Testis (tissue), 3 donors: ENCODE data around the gene OLFML1. TPM values are rescaled to one million over a fixed set of nuclear protein-coding genes. Genes with fewer than 3 reads are reported as not detected.

Source experiments
- DNase-seq: peaks from one replicate; pipeline ENCODE4 v3.0.0-alpha.2; 2019
- H3K27ac ChIP-seq, 2 donors: fragments of 200-600 bp; sonication (generic); one replicate each; pipeline ENCODE4 v1.5.1; 2019
- H3K27me3 ChIP-seq: fragments of 200-600 bp; sonication (generic); one replicate; pipeline ENCODE4 v1.5.1; 2019
- H3K36me3 ChIP-seq: fragments of 200-600 bp; sonication (generic); one replicate; pipeline ENCODE4 v1.5.1; 2017; ENCODE audit warnings: low read depth; ENCODE audit errors: missing control alignments
- H3K4me1 ChIP-seq: fragments of 200-600 bp; sonication (generic); one replicate; pipeline ENCODE4 v1.5.1; 2019
- H3K4me3 ChIP-seq, 2 donors: fragments of 200-600 bp; sonication (generic); one replicate each; pipeline ENCODE4 v1.5.1; 2017 to 2019
- H3K9me3 ChIP-seq: fragments of 200-600 bp; sonication (generic); one replicate; pipeline ENCODE4 v1.5.1; 2017
- POLR2A ChIP-seq: fragments of 450-650 bp; IDR thresholded peaks from one replicate; pipeline ENCODE4 v1.6.1; 2017; ENCODE audit warnings: antibody characterized with exemption, mild to moderate bottlenecking, moderate library complexity
- WGBS, 2 donors: methylation state at CpG; one replicate each; pipeline ENCODE4 v1.1.5; 2018; 5-methylcytosine and 5-hydroxymethylcytosine counted together
- intact Hi-C: fragments of 100-400 bp; cut with DNase I; formaldehyde crosslinking; loops from one replicate; pipeline ENCODE4 v1.15.1; 2023; ENCODE audit warnings: low total_unique reads
- polyA plus RNA-seq: library from polyadenylated mRNA; stranded (reverse); fragments of 350-450 nt; fragmentation: Illumina TruSeq; extraction: RNeasy Lipid Tissue Mini Kit (QIAGEN cat#74804); gene quantifications from one replicate; pipeline ENCODE4 v1.2.3, GENCODE V29; 2014; ENCODE audit warnings: low read depth, low replicate concordance; ENCODE audit not compliant: insufficient read depth
- total RNA-seq, 2 donors: library from RNA; depleted of rRNA; stranded (reverse); fragments of >200 nt; gene quantifications; one replicate each; pipeline ENCODE4 v1.2.3, GENCODE V29; 2016
- TF ChIP-seq, protein P1 (sequence below), 3 experiments: fragments of 450-650 bp in 2 of 3; fragments of 200-600 bp in 1 of 3; sonication (generic) in 1 of 3; IDR thresholded peaks; one replicate each; pipeline ENCODE4 v1.5.1; 2016 to 2019; ENCODE audit warnings: antibody characterized with exemption in 3 of 3, mild to moderate bottlenecking in 2 of 3, moderate library complexity in 1 of 3

The OLFML1 gene
- total and polyA plus RNA-seq, 3 donors from 2014 or later, result 2.9 to 15.3 (median 3.0) TPM

DNA sequence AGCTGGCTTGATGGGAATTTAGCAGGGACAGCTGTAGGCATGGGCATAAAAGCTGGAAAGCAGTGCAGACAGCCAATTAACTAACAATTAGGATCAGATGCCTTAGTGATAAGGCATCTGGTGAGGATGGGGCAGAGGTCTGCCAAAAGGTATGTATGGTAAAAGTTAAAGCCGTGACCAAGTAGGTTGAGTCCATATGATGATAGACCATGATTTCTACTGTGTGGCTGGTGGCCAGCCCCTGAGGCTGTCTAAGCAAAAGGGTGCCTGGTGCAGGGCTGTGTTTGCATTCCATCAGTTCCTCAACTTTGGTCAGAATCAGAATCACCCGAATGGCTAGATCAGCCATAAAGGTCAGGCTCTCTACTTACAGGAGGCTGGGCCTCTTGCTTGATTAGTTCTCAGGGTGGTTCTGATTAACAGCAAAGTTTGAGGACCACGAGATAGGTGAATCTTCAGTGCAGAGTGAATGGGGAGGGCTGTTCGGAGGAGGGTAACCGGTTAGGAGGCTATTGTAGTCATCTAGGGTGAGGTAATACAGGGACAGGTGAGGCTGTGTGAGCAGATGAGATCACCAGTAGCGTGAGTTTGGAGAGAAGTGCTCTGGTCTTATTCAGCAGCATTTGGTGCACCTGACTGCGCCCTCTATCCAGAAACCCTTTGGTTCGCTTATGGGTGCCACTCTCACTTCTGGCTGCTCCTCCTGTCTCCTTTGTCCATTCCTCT lies 55.7 kb downstream of the OLFML1 start:
- Histone ChIP-seq H3K4me3 (no peak overlapping the region), H3K4me1 (peaks cover 3% of the 10 kb centered on the region), H3K27me3 (no peaks in the 10 kb centered on the region), H3K27ac (no peak overlapping the region), H3K36me3 (no peaks in the 10 kb centered on the region), H3K9me3 (no peaks in the 10 kb centered on the region)
- TF ChIP-seq, protein P1, sequence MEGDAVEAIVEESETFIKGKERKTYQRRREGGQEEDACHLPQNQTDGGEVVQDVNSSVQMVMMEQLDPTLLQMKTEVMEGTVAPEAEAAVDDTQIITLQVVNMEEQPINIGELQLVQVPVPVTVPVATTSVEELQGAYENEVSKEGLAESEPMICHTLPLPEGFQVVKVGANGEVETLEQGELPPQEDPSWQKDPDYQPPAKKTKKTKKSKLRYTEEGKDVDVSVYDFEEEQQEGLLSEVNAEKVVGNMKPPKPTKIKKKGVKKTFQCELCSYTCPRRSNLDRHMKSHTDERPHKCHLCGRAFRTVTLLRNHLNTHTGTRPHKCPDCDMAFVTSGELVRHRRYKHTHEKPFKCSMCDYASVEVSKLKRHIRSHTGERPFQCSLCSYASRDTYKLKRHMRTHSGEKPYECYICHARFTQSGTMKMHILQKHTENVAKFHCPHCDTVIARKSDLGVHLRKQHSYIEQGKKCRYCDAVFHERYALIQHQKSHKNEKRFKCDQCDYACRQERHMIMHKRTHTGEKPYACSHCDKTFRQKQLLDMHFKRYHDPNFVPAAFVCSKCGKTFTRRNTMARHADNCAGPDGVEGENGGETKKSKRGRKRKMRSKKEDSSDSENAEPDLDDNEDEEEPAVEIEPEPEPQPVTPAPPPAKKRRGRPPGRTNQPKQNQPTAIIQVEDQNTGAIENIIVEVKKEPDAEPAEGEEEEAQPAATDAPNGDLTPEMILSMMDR (IDR thresholded peaks at IDR 0.05), result no peak
- TF ChIP-seq POLR2A, result no peak
- 89 to 95% methylated on average over 8 of the region's 8 CpGs for WGBS, 2 donors
- no peak for DNase-seq
- intact Hi-C loops, result no loop called here

DNA sequence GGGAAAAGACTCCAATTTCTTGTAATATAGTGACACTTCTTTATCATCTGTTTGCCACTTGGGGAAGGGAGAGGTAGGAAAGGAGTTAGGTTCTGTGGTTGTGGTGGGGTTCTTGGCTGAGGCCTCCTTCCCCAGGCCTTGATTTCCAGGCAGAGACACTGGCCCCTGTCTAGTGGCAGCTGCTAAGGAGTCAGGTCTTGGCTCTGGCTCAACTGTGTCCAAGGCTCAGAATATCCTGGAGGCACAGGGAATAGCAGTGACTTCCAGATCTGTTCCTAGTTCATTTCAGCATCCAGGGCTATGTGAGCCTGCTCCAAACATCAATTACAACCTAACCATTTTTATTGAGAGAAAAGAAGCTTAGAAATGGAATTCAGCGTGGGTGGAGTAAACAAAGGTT lies 58.0 kb downstream of the OLFML1 start:
- DNase-seq, result no peak
- H3K4me3 ChIP-seq, result no peak overlapping the region
- 89 to 97% methylated on average over 1 of the region's 1 CpG for WGBS, 2 donors
- TF ChIP-seq POLR2A, result no peak
- TF ChIP-seq, protein P1 (IDR thresholded peaks at IDR 0.05), result no peak
- H3K27ac ChIP-seq, result no peak overlapping the region
- H3K4me1 ChIP-seq, result no peaks in the 10 kb centered on the region
- no peaks in the 10 kb centered on the region for H3K36me3 ChIP-seq
- intact Hi-C loops, result no loop called here
- no peaks in the 10 kb centered on the region for H3K27me3 ChIP-seq
- no peaks in the 10 kb centered on the region for H3K9me3 ChIP-seq

DNA sequence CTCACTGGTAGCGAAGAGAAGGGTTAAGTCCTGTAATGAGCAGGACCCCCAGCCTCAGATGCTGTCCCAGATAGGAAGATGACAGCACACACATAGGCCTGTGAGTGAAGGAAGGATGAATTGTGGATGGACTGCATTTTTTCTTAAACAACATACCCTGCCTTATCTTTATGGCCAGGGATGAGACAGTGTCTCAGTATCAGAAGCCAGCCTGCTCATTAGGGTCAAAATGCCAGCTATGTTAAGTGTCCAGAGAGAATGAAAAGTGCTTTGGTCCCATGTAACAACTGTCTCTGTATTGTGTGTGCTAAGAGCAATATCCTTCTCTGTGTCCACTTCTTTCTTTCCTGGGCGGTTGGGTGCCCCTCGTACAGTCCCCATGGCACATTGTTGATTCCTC lies 58.7 kb downstream of the OLFML1 start:
- H3K4me1 ChIP-seq, result no peaks in the 10 kb centered on the region
- H3K36me3 ChIP-seq, result no peaks in the 10 kb centered on the region
- 91 to 97% methylated on average over 3 of the region's 3 CpGs for WGBS, 2 donors
- H3K27ac ChIP-seq, result no peak overlapping the region
- intact Hi-C loops, result no loop called here
- TF ChIP-seq, protein P1 (IDR thresholded peaks at IDR 0.05), result no peak
- no peak for TF ChIP-seq POLR2A
- no peaks in the 10 kb centered on the region for H3K9me3 ChIP-seq
- no peak overlapping the region for H3K4me3 ChIP-seq
- no peaks in the 10 kb centered on the region for H3K27me3 ChIP-seq
- no peak for DNase-seq

DNA sequence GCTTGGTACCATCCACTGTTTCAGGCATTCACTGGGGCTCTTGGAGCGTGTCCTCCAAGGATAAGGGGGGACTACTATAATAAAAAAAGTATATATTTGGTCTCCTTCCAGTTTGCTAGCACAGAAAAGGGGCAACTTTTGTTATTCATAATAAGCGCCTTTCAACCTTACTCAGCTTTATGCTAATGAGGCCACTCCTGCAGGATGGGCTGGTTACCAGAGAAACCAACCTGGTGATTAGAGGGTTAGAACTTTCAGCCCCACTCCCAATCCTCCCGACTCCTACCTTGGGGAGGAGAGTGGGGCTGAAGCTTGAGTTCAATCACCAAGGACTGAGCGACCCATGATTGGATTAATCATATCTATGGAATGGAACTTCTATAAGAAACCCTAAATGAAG lies 60.3 kb downstream of the OLFML1 start:
- Histone ChIP-seq H3K9me3 (no peaks in the 10 kb centered on the region), H3K4me3 (no peak overlapping the region), H3K27me3 (no peaks in the 10 kb centered on the region), H3K27ac (no peak overlapping the region), H3K4me1 (no peaks in the 10 kb centered on the region), H3K36me3 (no peaks in the 10 kb centered on the region)
- intact Hi-C loops, result no loop called here
- TF ChIP-seq, protein P1 (IDR thresholded peaks at IDR 0.05), result no peak
- TF ChIP-seq POLR2A, result no peak
- DNase-seq, result no peak
- whole genome bisulfite sequencing, 2 donors, result 87 to 94% methylated on average over 3 to 4 of the region's 4 CpGs

DNA sequence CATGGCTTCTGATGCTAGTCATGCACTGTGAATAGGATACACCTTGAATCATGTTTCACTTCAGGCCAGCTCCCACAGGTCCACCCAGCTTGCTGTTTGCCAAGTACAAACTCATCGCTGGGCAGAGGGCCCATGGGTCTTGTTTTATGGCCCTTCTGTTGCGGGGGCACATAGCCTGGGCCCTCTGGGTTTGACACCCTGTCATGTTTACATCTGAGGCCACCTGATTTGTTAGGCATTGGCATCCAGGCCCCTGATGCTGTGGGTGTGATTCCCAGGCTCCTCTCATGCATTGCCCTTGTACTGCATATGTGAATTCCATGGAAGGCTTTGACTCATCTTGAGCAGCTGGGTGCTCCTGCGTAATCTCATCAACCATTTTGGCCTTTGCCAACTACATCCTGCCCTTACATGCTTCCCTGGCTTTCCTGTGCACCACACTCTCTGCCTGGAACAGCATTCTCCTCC lies 61.1 kb downstream of the OLFML1 start:
- H3K36me3 ChIP-seq, result no peaks in the 10 kb centered on the region
- no peak for TF ChIP-seq POLR2A
- TF ChIP-seq, protein P1 (IDR thresholded peaks at IDR 0.05), result no peak
- DNase-seq, result no peak
- no peak overlapping the region for H3K4me3 ChIP-seq
- no peaks in the 10 kb centered on the region for H3K4me1 ChIP-seq
- H3K27me3 ChIP-seq, result no peaks in the 10 kb centered on the region
- intact Hi-C loops, result no loop called here
- WGBS, 2 donors, result 90 to 92% methylated on average over 3 of the region's 3 CpGs
- no peak overlapping the region for H3K27ac ChIP-seq
- H3K9me3 ChIP-seq, result no peaks in the 10 kb centered on the region
